HL-60/S4 treated with phorbol 12-myristate 13-acetate at 8.2 ng/mL for 4 days and 3 days (cell line): ENCODE data around the gene METRNL.
"Not testable (repeated sequence)": the region's sequence is repeated elsewhere in the genome, so short reads cannot be mapped to it uniquely, and the experiment has no call there.

Source experiments
- in situ Hi-C: fragments of 300-500 bp; cut with MboI; formaldehyde crosslinking; loops from 2 replicates; pipeline ENCODE4 v1.15.0; 2022; ENCODE audit warnings: low sequenced_read_pairs

METRNL gene

GRCh38 chr17:83065660-83066542 lies 13.5 kb upstream of the METRNL start:
- in situ Hi-C loops, result no loop called here

DNA sequence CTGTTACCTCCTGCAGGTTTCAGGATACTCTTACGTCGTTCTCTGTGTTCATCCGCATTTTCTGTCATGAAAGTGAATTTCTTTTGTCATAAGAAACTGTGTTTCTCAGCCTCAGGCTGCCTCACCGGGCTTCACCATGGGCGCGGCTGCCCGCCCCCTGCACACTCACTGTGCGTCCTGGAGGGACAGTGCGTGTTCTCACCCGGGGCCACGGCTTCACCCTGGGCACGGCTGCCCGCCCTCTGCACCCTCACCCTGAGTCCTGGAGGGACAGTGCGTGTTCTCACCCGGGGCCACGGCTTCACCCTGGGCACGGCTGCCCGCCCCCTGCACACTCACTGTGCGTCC lies 12.9 kb upstream of the METRNL start:
- in situ Hi-C loops, result not testable (repeated sequence)

- in situ Hi-C loops, result no loop called here
Measured at GRCh38 chr17:83067071-83067717, 12.2 kb upstream of the METRNL start.

GRCh38 chr17:83067718-83068261 lies 11.6 kb upstream of the METRNL start:
- in situ Hi-C loops, result no loop called here

- in situ Hi-C loops, result no loop called here
Measured at GRCh38 chr17:83068641-83069570, 10.5 kb upstream of the METRNL start.

GRCh38 chr17:83069571-83069906 lies 9.9 kb upstream of the METRNL start:
- in situ Hi-C loops, result no loop called here

GRCh38 chr17:83069931-83070742 lies 9.3 kb upstream of the METRNL start:
- in situ Hi-C loops, result no loop called here

DNA sequence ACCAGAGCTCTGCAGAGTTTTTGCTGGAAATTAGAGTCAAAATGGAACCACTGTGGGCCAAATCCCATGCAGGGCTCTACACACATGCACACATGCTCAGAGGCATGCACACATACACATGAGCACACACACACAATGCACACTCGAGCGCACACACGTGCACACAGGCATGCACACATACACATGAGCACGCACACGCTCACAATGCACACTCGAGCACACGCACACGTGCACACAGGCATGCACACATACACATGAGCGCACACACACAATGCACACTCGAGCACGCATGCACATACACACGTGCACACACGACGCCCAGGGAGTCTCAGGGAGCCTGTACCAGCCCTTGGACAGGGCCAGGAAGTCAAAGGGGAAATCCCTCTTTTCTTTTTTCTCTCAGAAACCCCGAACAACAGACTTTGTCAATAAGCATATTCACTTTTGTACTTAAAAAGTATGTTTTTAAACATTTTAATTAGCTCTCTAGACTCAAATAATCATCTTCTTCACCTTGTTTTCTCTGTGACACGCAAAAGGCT lies 8.5 kb upstream of the METRNL start:
- in situ Hi-C loops, result no loop called here

DNA sequence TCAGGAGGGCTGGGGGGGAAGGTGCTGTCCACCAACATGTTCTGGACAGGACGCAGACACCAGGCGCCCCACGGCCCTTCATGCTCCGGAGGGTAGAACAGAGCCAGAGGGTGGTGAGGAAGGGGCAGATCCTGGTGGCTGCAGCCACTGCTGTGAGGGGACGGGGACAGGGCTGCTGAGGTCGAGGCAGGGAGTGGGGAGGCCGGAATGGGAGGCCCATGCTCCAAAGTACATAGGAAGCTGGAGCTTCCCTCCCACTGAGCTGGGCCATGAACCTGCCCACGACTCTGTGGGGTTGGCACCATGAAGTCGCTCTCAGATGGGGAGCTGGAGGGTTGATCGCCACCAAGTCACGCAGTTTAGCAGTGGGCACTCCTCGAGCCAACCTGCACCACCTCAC lies 8.0 kb upstream of the METRNL start:
- in situ Hi-C loops, result no loop called here

DNA sequence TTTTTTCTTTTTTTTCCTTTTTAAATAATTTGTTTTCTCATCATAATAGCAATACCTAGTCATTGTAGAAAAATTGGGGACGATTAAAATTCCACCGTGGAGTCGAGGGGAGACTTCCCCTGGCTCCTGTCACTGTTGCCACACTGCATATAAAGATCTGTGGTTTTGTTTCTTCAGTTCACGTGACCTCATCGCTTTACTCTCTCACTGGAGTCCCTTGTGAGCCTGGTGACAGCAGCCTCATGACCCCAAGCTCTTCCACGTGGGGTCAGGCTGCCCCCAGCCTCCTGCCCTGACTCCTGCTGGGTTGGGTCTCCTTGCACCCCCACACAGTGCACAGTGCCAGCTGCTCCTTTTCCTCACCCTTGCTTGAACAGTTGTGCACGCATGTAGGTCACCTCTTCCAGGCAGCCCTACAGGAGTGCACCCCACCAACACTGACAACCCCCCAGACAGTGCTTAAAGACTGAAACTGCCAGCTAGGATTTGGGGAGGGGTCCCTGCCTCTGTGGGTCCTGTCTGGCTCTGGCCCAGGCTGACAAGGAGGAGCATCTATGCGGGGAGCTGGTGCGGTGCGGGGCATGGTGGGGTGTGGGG lies 7.3 kb upstream of the METRNL start:
- in situ Hi-C loops, result no loop called here

- in situ Hi-C loops, result no loop called here
Measured at GRCh38 chr17:83072600-83073358, 6.6 kb upstream of the METRNL start.

DNA sequence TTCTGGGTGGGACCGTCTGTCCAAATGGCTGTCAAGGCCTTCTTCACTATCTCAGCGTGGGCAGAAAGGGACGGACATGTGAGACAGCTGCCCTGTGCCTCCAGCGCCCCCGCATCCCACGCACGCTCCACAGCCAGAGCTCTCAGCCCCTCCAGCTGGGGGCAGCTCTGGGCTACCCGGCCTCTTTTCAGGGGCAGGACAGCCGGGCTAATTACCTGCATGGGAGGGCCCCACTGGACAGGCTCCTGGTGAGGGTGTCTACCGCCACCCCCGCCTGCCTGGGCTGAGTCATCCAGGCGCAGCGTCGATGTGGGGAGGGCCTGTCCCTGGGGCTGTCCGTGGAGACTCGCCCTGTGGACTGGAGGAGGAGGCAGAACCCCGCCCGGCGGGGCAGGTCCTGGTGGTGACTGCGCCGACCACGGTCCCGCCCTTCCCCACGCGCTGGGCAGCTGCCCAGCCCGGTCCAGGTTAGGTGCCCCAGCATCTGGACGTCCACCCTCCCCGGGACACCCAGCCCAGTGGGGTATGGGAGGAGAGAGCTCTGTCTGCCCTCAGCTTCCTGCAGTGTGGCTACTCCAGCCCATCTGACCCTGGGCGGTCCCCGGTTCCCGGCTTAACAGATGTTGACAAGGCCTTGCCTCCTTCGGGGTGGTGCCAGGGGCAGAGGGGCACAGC lies 5.9 kb upstream of the METRNL start:
- in situ Hi-C loops, result no loop called here

DNA sequence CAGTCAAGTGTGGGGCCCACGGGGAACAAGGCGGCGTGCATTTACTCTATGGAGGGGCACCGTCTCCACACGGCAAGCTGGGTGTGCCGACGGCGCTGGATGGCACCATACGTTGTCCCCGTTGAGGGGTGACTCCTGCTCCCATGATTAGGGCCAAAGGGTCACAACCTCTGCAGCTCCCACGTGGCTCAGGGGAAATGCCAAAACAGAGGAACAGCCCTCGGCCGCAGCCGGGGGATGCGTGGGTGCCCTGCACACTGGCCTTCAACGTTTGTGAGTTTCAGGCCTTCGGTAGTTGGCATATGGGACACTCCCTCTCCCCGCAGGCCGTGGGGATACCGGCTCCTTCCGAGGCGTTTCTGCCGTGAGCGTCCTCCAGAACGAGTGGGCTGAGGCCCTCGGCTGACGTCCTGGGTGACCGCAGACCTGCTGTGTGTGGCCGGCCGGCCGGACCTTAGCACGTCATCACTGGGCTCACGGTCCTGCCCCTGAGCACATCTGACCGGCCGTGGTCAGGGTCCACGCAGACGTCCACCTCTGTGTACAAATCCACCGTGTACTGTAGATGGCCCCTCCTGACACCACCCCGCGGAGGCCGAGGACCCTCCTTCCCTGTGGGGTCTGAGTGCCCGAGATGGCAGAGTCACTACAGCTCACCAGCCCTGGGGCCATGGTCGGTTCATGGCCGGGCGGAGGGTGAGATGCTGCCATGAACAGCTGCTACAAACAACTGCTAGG lies 4.8 kb upstream of the METRNL start:
- in situ Hi-C loops, result no loop called here

- in situ Hi-C loops, result no loop called here
Measured at GRCh38 chr17:83075270-83075880, 4.0 kb upstream of the METRNL start.

DNA sequence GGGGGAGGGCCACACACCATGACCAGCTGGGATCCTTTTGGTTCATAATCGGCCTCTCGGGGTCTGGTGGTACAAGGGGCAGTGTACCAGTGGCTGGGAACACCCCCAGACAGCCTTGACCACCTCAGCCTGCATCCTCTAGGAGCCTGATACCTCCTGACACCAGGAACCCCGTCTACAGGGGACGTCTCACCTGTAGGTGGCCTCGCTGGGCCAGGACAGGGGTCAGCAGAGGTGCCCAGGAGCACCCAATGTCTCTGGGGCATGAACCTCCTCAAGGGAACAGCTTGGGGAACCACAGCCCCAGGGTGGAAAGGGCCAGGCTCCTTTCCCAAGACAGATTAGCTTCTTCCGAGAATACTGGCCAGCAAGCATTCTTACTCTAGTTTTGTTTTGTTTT lies 2.5 kb upstream of the METRNL start:
- in situ Hi-C loops, result no loop called here

DNA sequence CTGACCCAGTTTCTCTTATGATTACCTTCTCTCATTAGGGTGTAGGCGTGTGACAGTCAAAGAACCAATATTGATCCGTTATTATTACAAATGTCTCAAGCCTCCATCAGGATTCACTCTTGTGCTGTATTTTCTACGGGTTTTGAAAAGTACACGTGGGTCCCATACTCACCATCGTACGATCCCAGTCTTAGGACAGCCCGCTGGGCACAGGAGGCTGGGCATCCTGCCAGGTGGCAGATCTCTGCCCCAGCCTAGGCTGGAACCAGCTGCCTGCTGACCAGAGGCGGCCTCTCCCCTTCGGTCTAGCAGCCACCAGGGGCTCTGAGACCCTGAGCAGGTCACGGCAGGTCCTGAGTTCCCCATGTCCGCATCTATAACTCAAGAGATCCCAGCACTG lies 2.0 kb upstream of the METRNL start:
- in situ Hi-C loops, result no loop called here

- in situ Hi-C loops, result no loop called here
Measured at GRCh38 chr17:83077939-83078338, 1.5 kb upstream of the METRNL start.
